ENCODE results near the gene KNSTRN.
A peak's percentile ranks its signal among the peaks of the same experiment; 100 is the strongest.

Gene KNSTRN

DNA sequence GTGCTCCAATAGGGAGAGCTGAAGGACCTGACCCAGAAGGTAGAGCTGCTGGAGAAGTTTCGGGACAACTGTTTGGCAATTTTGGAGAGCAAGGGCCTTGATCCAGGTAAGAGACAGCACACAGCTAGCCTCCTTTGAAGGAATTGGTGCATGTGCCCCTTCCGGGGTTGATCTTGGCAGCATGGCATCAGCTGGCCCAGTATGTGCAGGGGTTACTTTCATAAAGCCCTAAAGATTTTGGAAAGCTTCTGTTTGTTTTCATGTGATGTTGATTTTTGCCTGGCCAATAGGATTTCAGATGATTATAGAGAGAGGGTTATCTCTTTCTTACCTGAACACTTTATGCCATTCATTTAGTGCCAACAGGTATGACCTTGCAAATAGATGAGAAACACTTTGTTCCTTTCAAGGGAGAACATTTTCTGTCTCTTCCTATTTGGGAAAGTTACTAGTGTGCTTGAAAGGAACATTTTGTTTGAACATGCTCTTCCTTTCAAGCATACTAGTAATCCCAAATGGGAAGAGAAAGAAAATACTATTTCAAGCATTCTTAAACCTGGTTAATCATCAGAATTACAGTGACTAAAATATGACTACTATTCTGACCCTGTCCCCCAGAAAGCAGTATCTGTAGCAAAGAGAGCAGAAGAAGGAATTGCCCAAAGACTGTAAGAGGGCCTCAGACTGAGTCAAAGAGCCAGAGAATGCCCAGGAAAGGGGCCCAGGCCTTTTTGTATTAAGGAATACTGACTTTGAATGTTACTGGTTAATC is 7.5 kb downstream of the KNSTRN start:
- TF ChIP-seq ZNF274 (IDR thresholded peaks at IDR 0.05; ENCODE audit: low read depth, low read length), result no peak
- H3K4me3 ChIP-seq (ENCODE audit: low read length), result no peak overlapping the region

DNA sequence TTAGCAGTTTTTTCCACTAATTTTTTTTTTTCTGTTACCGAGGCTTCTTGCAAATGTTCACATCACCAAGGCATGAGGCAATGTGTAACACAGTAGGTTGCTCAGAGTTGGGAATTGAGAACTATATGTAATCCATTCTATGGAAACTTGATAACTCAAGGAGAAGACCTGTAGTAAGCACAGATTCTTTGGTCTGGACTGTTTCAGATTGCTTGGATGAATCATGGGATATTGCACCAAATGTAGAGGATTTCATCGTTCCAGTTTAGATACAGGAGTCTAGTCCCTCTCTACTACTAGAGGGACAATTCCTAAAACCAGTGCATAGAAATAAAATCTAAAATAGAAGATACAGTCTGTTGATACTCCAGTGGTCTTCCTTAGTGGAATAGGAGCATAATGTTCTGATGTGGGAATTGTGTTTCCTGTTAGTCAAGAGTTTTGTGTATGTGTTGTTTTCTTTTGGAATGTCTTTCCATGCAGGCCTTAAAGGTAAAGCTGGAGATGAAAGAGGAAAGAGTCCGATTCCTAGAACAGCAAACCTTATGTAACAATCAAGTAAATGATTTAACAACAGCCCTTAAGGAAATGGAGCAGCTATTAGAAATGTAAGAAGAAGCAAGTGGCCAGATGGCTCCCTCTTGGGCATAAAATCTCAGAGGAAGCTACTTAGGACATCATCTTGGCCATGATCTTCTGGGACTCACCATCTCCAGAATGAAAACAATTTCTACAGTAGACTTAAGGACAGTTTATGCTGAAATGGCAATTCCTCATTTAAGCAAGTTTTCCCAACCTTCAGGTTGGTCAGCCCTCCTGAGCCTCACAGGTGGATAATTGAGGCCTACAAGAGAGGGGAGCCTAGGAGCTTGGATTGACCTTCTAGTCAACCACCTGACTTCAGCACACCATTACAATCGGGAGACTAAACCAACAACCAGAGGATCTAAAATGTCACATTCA is 10.7 kb downstream of the KNSTRN start:
- H3K4me3 ChIP-seq (ENCODE audit: low read length), result no peak overlapping the region
- TF ChIP-seq ZNF274 (IDR thresholded peaks at IDR 0.05; ENCODE audit: low read depth, low read length), result no peak

DNA sequence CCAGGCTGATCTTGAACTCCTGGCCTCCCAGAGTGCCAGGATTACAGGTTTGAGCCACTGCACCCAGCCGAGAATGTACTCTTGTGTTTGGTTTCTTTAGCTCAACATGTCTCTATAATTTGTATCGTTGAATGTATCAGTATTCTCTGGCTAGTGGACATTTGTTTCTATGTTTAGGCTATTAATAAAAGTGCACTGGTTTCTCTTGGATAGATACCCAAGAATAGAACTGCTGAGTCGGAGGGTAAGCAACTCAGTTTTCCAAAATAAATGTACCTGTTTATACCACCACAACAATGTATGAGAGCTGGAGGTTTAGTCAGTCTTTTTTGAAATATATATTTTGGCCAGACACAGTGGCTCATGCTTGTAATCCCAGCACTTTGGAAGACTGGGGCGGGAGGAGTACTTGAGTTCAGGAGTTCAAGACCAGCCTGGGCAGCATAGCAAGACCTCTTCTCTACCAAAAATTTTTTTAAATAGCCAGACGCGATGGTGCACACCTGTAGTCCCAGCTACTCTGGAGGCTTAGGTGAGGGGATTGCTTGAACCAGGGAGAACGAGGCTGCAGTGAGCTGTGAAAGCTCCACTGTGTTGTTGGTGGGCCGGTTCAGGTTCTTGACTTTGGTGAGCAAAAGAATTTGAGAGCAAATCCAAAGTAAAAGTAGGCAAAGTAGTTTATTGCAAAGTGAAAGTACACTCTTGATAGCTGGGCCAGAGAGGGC is 15.3 kb downstream of the KNSTRN start:
- H3K4me3 ChIP-seq (ENCODE audit: low read length), result peak overlapping the region; percentile 32; the same call in 1 of the 2 replicates
- TF ChIP-seq ZNF274 (IDR thresholded peaks at IDR 0.05; ENCODE audit: low read depth, low read length), result no peak

DNA sequence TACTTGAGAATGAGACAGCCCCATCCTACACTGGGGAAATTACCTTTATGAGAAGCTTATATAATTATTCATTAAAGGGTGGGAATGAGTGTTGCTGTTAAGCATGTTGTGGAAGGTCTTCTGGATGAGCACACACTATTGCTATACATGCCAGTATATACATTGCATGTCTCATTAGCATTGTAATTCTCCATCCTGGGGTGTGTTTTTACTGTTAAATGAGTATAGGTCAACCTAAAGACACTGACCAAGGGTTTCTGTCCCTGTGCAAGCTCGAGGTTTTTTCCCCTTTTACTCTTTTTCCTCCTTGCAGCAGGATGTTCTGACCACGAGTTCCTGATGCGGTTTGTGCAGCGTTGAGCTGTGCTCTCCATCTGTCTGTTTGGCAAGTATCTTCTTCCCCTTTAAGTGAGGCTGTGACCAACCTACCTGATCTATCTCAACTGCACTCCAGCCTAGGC is 15.9 kb downstream of the KNSTRN start:
- H3K4me3 ChIP-seq (ENCODE audit: low read length), result no peak overlapping the region
- TF ChIP-seq ZNF274 (IDR thresholded peaks at IDR 0.05; ENCODE audit: low read depth, low read length), result no peak

DNA sequence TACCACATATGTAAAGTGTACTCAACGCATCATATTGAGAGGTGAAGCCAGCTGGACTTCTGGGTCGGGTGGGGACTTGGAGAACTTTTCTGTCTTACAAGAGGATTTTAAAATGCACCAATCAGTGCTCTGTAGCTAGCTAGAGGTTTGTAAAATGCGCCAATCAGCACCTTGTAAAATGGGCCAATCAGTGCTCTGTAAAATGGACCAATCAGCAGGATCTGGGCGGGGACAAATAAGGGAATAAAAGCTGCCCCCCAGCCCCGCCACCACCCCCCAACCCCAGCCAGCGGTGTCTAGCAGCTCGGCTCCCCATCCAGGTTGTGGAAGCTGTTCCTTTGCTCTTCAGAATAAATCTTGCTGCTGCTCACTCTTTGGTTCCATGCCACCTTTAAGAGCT is 16.8 kb downstream of the KNSTRN start:
- H3K4me3 ChIP-seq (ENCODE audit: low read length), result no peak overlapping the region
- TF ChIP-seq ZNF274 (IDR thresholded peaks at IDR 0.05; ENCODE audit: low read depth, low read length), result no peak

DNA sequence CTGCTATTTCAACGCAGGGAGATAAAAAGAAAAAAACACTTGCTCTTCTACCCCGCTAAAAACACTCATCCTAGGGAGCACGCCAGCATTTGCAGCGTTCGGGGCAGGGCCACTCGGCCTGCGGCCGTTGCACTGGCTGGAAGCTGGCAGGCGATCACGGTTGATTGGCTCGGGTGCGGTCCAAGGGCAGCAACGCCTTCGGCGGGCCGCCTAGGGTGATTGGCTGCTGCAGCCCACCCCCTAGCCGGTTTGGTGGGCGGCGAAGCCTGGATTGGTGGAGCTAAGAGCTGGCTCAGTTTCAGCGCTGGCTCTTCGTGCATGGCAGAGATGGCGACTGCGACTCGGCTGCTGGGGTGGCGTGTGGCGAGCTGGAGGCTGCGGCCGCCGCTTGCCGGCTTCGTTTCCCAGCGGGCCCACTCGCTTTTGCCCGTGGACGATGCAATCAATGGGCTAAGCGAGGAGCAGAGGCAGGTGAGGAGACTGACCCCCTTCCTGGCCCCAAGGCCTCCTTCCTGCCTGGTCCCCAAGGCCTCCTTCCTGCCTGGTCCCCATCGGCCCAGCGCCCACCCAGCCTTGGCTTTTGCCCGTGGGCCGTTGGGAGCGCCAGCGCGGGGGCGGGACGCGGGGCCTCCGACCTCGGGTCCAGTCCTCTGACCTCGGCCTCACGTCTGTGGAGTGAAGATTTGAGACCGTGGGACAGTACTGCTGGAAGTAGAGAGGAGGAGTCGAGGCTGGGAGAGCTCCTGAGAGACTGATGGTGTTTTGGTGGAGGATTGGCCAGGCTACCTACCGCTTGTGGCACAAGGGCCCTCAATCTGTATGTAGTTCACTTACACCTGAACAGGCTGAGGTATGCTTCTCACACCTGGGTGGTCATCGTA is 23.2 kb downstream of the KNSTRN start, which contains the start of gene IVD:
TSS of gene IVD (plus strand) at position 295 of the 881 bp plus-strand sequence. CDS start at position 328, 33 bp downstream.
- TF ChIP-seq ZNF274 (IDR thresholded peaks at IDR 0.05; ENCODE audit: low read depth, low read length), result no peak
- H3K4me3 ChIP-seq (ENCODE audit: low read length), result peak within 1 kb of the TSS; percentile 89

DNA sequence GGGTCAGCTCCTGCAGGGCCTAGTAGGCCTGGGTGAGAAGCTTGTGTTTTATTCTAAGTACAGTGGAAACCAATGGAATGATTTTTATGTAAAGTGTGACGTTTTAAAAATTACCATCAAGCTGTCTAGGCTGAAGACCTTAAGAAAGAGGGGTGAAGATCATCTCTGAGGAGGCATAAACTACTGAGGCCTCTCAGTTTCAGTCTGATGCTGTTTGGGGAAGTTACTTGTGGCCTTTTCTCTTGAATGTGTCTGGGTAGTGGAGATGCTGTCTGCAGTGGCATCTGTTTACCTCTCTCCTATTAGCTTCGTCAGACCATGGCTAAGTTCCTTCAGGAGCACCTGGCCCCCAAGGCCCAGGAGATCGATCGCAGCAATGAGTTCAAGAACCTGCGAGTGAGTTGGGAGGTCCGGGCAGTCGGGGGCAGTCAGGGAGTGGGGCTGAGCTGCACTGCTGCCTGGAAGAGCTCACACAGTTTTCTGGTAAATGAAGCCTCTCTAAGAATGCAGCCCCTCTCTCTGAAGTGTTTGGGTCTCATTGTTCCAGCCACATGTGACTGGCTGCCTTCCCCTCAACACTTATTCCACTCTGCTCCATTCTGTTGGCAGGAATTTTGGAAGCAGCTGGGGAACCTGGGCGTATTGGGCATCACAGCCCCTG is 24.9 kb downstream of the KNSTRN start:
- no peak for TF ChIP-seq ZNF274 (IDR thresholded peaks at IDR 0.05; ENCODE audit: low read depth, low read length)

DNA sequence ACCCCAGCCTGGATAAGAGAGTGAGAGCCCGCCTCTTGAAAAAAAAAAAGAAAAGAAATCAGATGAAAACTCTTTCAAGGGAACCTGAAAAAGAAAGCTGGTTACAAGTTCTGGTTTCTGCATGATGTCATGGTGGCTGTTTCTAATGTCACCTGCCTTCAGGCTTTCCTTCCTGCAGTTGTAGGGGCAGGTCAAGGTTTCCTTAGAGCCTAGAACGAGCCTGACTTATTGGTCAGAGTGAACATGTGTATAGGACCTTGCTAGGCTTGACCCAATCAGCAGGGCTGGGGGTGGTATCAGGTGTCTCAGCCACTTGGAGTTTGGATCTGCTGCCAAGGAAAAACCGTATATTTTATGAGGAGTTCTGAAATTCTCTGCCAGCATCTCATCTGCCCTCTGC is 26.8 kb downstream of the KNSTRN start:
- no peak overlapping the region for H3K4me3 ChIP-seq (ENCODE audit: low read length)
- no peak for TF ChIP-seq ZNF274 (IDR thresholded peaks at IDR 0.05; ENCODE audit: low read depth, low read length)

More for the DNA sequence above, 24.9 kb downstream of the KNSTRN start:
- peak overlapping the region; percentile 29; the same call in 1 of the 2 replicates for H3K4me3 ChIP-seq (ENCODE audit: low read length)

DNA sequence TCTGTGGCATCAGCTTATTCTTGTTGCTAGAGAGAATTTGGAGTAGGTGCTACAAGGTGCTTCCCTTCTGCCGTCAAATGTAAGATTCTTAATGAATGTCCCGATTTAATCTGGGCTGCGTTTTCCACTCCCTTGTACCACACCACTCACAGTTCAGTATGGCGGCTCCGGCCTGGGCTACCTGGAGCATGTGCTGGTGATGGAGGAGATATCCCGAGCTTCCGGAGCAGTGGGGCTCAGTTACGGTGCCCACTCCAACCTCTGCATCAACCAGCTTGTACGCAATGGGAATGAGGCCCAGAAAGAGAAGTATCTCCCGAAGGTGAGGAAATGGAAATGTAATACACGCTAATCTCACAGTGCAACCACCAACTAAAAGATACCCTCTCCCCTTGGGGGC is 28.0 kb downstream of the KNSTRN start:
- no peak for TF ChIP-seq ZNF274 (IDR thresholded peaks at IDR 0.05; ENCODE audit: low read depth, low read length)
- no peak overlapping the region for H3K4me3 ChIP-seq (ENCODE audit: low read length)

DNA sequence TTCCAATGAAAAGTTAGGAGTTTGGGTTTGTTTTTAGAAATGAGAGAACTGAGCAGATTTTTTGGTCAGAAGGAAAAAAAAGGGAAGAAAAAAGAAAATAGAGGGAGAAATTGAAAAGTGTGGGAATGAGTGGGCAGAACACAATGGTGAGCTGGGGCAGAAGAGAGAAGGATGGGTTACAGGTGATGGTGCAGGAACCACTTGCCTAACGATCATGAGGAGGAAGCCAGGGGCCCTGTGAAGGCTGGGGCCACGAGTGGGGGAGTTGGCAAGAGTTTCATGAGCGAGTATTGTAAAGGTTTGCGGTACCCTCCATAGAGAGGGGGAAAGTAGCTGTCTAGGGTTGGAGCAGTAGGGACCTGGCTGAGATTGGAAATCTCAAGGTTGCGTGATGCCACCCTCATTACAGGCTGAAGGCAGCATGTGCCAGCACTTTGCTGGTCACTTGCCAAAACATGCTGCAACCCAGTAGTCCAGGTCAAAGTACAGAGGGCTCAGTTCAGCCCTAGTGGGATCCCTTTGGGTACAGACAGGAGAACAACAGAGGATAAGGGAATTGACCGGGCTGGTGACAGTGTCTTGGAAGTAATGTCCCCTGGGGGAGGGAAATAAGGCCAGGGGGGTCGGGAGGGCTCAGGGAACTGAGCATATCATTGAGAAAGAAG is 29.7 kb downstream of the KNSTRN start:
- H3K4me3 ChIP-seq (ENCODE audit: low read length), result no peak overlapping the region
- TF ChIP-seq ZNF274 (IDR thresholded peaks at IDR 0.05; ENCODE audit: low read depth, low read length), result no peak

DNA sequence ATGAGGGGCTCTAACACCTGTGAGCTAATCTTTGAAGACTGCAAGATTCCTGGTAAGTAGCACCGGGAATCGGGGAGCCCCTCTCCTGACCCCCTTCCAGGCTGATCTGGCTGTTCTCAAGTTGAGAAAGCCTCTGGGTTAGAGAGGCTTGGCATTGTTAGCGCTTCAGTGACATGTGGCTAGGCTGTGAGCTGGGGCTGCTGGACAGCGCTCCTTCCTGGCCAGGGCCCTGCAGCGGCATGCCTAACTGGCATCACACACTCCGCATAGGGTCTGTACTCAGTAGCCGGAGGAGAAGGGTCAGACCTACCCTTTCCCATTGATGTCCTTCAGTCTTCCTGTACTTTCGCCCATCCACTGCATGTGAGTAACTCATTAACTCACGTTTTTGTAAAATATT is 30.5 kb downstream of the KNSTRN start:
- no peak overlapping the region for H3K4me3 ChIP-seq (ENCODE audit: low read length)
- no peak for TF ChIP-seq ZNF274 (IDR thresholded peaks at IDR 0.05; ENCODE audit: low read depth, low read length)

DNA sequence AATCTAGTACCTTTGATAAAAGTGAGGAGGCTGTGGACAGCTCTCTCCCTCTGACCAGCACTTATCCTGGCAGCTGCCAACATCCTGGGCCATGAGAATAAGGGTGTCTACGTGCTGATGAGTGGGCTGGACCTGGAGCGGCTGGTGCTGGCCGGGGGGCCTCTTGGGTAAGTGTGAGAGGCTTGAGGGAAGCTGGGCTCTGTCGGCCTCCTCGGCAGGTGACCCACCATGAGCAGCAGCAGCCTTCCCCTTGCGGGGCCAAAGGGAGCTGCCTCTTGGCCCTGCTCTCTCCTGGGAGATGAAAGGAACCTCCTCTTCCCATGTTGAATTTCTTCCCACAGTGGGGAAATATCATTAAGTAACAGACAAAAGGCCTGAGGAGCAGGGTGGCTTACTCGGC is 32.3 kb downstream of the KNSTRN start:
- H3K4me3 ChIP-seq (ENCODE audit: low read length), result no peak overlapping the region
- TF ChIP-seq ZNF274 (IDR thresholded peaks at IDR 0.05; ENCODE audit: low read depth, low read length), result no peak
